K562 (cell line): ENCODE measurements around the gene ELAC1. TPM values are rescaled to one million over a fixed set of nuclear protein-coding genes. Genes with fewer than 3 reads are reported as not detected.

Source experiments
- ATAC-seq: fragments of 200-7000 bp; cut with Tn5 transposase; 3 replicates; pipeline ENCODE4 v1.9.1; 2020; ENCODE audit warnings: moderate library complexity
- BruUV-seq: library from RNA; stranded (reverse); fragments of 400-500 nt; replicated peaks from 2 replicates; lab custom pipeline; 2021; lab: Mats Ljungman, UMichigan
- CTCF ChIA-PET: fragments of 300-600 bp; formaldehyde crosslinking; extraction: SDS; loops from one replicate; lab custom pipeline; 2021; ENCODE audit warnings: low intra/inter-chr PET ratio; lab: Yijun Ruan, JAX
- POLR2A ChIA-PET: fragments of 300-600, 350-650 bp; sonication (Branson Sonifier 250); formaldehyde crosslinking; extraction: SDS; loops from one replicate; lab custom pipeline; 2021; ENCODE audit warnings: antibody characterized with exemption, inconsistent platforms; lab: Yijun Ruan, JAX
- DNase-seq, 4 experiments: peaks; one replicate each; pipeline versions ENCODE4 v3.0.0 to v3.0.0-alpha.2; 2011 to 2018; ENCODE audit warnings: low spot score in 3 of 4, mixed read lengths in 3 of 4; ENCODE audit errors: extremely low read depth in 1 of 4
- FAIRE-seq: peaks from 2 replicates; lab custom pipeline; 2011; peaks lifted over from hg19 to GRCh38; lab: Jason Lieb, UNC
- H2AFZ ChIP-seq: 2 replicates; pipeline ENCODE4 v1.6.0; 2011; ENCODE audit warnings: low read depth, low read length, control low read depth, inconsistent platforms
- H3K27ac ChIP-seq: fragments of 200-600 bp; 3 replicates; pipeline ENCODE4 v1.8.0; 2011; ENCODE audit warnings: low read depth, mild to moderate bottlenecking, control low read depth, inconsistent platforms, low read length, moderate library complexity, mixed read lengths; ENCODE audit errors: extremely low read depth
- H3K27me3 ChIP-seq, 2 experiments: fragments of 300-600 bp in 1 of 2; 2 replicates in 1 of 2; 3 replicates in 1 of 2; pipeline versions ENCODE4 v1.6.0 to v1.8.0; 2011; ENCODE audit warnings: inconsistent platforms in 2 of 2, low read length in 2 of 2, mild to moderate bottlenecking in 1 of 2, mixed read lengths in 1 of 2, moderate library complexity in 1 of 2; ENCODE audit not compliant: control insufficient read depth in 2 of 2, insufficient read depth in 2 of 2
- H3K36me3 ChIP-seq: fragments of 300-600 bp; 3 replicates; pipeline ENCODE4 v1.8.0; 2011; ENCODE audit warnings: mild to moderate bottlenecking, low read length, inconsistent platforms; ENCODE audit not compliant: control insufficient read depth, insufficient read depth
- H3K4me1 ChIP-seq, 2 experiments: fragments of 200-600 bp in 1 of 2; replicated peaks in 1 of 2; 2 replicates in 1 of 2; 3 replicates in 1 of 2; pipeline versions ENCODE4 v1.5.1 to v1.8.0; 2011; ENCODE audit warnings: inconsistent platforms in 2 of 2, low read length in 2 of 2, mild to moderate bottlenecking in 1 of 2, mixed read lengths in 1 of 2, moderate library complexity in 1 of 2; ENCODE audit not compliant: control insufficient read depth in 2 of 2, insufficient read depth in 2 of 2
- H3K4me2 ChIP-seq: 2 replicates; pipeline ENCODE4 v1.6.1; 2011; ENCODE audit warnings: low read length, control low read depth, inconsistent platforms, mixed read lengths; ENCODE audit not compliant: insufficient read depth
- H3K4me3 ChIP-seq: fragments of 200-600 bp; sonication (generic), shearing (Covaris generic); 2 replicates; pipeline ENCODE4 v1.5.1; 2016; ENCODE audit warnings: control low read depth, inconsistent platforms
- H3K79me2 ChIP-seq: fragments of 200-600 bp; 3 replicates; pipeline ENCODE4 v1.8.0; 2011; ENCODE audit warnings: low read length, inconsistent platforms; ENCODE audit not compliant: control insufficient read depth, insufficient read depth
- H3K9ac ChIP-seq, 2 experiments: 2 replicates each; pipeline versions ENCODE4 v1.6.0 to v1.6.1; 2011; ENCODE audit warnings: low read depth in 2 of 2, low read length in 2 of 2, control low read depth in 1 of 2, inconsistent platforms in 1 of 2, mild to moderate bottlenecking in 1 of 2, mixed read lengths in 1 of 2; ENCODE audit not compliant: insufficient read depth in 1 of 2
- H3K9me1 ChIP-seq: one replicate; pipeline ENCODE4 v1.6.0; 2011; ENCODE audit warnings: inconsistent platforms, mild to moderate bottlenecking, low read length, moderate library complexity; ENCODE audit not compliant: control insufficient read depth, insufficient read depth
- H3K9me3 ChIP-seq: replicated peaks from 2 replicates; pipeline ENCODE4 v1.5.1; 2011; ENCODE audit warnings: low read depth, low read length, inconsistent platforms; ENCODE audit not compliant: control insufficient read depth, insufficient read depth
- H4K20me1 ChIP-seq: replicated peaks from 2 replicates; pipeline ENCODE4 v1.6.1; 2011; ENCODE audit warnings: low read length, inconsistent platforms, mixed read lengths; ENCODE audit not compliant: control insufficient read depth, insufficient read depth
- CHD4 ChIP-seq: fragments of 200-600 bp; sonication (generic); IDR thresholded peaks from 3 replicates; pipeline ENCODE4 v1.6.1; 2012; ENCODE audit warnings: low read depth, mild to moderate bottlenecking, mixed read lengths, low read length, inconsistent platforms; ENCODE audit not compliant: insufficient read depth, insufficient replicate concordance, poor library complexity, severe bottlenecking
- EP400 ChIP-seq: fragments of 450-650 bp; IDR thresholded peaks from 2 replicates; pipeline ENCODE4 v1.6.1; 2017; ENCODE audit warnings: antibody characterized with exemption, mild to moderate bottlenecking, moderate library complexity
- HDAC6 ChIP-seq: IDR thresholded peaks from 2 replicates; pipeline ENCODE4 v1.6.1; 2012; ENCODE audit warnings: low read depth, mild to moderate bottlenecking, control low read depth, inconsistent platforms, low read length, moderate library complexity
- KDM2B ChIP-seq: fragments of 250-450 bp; sonication (Bioruptor Pico); IDR thresholded peaks from 2 replicates; pipeline ENCODE4 v1.8.0; 2021; ENCODE audit warnings: mild to moderate bottlenecking, moderate library complexity
- PCBP2 ChIP-seq: fragments of 200-400 bp; formaldehyde crosslinking; IDR thresholded peaks from 2 replicates; pipeline ENCODE4 v1.6.1; 2018; ENCODE audit warnings: low read length, low read depth, mild to moderate bottlenecking, moderate library complexity; ENCODE audit not compliant: poor library complexity, severe bottlenecking
- RBM14 ChIP-seq: fragments of 200-400 bp; formaldehyde crosslinking; IDR thresholded peaks from 2 replicates; pipeline ENCODE4 v1.6.1; 2018; ENCODE audit warnings: low read depth, mild to moderate bottlenecking, low read length, moderate library complexity, borderline replicate concordance; ENCODE audit not compliant: insufficient read depth
- SAFB ChIP-seq: fragments of 200-400 bp; formaldehyde crosslinking; IDR thresholded peaks from 2 replicates; pipeline ENCODE4 v1.6.1; 2017; ENCODE audit warnings: low read depth, low read length, borderline replicate concordance
- SOX6 ChIP-seq: fragments of 450-650 bp; IDR thresholded peaks from 2 replicates; pipeline ENCODE4 v1.6.1; 2014; ENCODE audit warnings: mild to moderate bottlenecking
- in situ Hi-C: fragments of 300-500 bp; cut with MboI; formaldehyde crosslinking; loops from 4 replicates; pipeline ENCODE4 v1.15.0; 2018; ENCODE audit warnings: inconsistent platforms, mixed read lengths
- intact Hi-C: fragments of 100-400 bp; cut with micrococcal nuclease; formaldehyde crosslinking; loops from 2 replicates; pipeline ENCODE4 v1.14.2; 2022
- polyA plus RNA-seq, 8 experiments: library from polyadenylated mRNA; depleted of rRNA in 4 of 8; stranded (reverse) in 5 of 8; unstranded in 3 of 8; fragments of >200 nt; fragmentation: Nextera tagmentation in 2 of 8; fragmentation: Illumina TruSeq in 1 of 8; extraction: Ambion mirVana in 2 of 8; extraction: Trizol in 1 of 8; gene quantifications; 2 replicates each; pipeline versions ENCODE4 v1.2.1 to v1.2.3, GENCODE V29; 2011 to 2014; ENCODE audit warnings: inconsistent platforms in 1 of 8, missing spikeins in 1 of 8
- total RNA-seq, 7 experiments: library from RNA; depleted of rRNA in 6 of 7; stranded (reverse); fragments of >200 nt in 6 of 7; fragmentation: Illumina TruSeq in 2 of 7; extraction: Trizol in 2 of 7; gene quantifications; 2 replicates each; pipeline versions ENCODE4 v1.2.1 to v1.2.3, GENCODE V29; 2011 to 2021; ENCODE audit warnings: low replicate concordance in 1 of 7

The ELAC1 gene
- total and polyA plus RNA-seq, 9 of the 15 experiments (the other 6 are each of a cell fraction or from before 2014, with no cell fraction given), result 3.7 to 7.7 (median 4.9) TPM

GRCh38 chr18:51009072-51009471 is 41.2 kb downstream of the ELAC1 start (continued):
- TF ChIP-seq HDAC6, result no peak

- TF ChIP-seq EP400 (no peak), SAFB (no peak), KDM2B (no peak), SOX6 (no peak), RBM14 (no peak), PCBP2 (no peak), CHD4 (no peak)
- ChIA-PET POLR2A (interaction anchor here (1.0 kb wide), 1 partner anchor 20 kb away, joined by 3 read pairs; the partner anchor contains the start of gene SMAD4), CTCF (no interaction called here)
- Histone ChIP-seq H3K27ac (no peak overlapping the region), H3K9me3 (no peaks in the 10 kb centered on the region), H3K4me1 (peaks cover 5 to 20% of the 10 kb centered on the region in 2 experiments; a peak in 3 of 5 replicates), H3K4me2 (no peak overlapping the region), H3K79me2 (no peaks in the 10 kb centered on the region), H3K9ac (no peak overlapping the region), H4K20me1 (no peaks in the 10 kb centered on the region), H2AFZ (no peak overlapping the region), H3K9me1 (no peaks in the 10 kb centered on the region), H3K4me3 (no peak overlapping the region), H3K27me3 (no peaks in the 10 kb centered on the region), H3K36me3 (no peaks in the 10 kb centered on the region)
- FAIRE-seq, result no peak
- in situ Hi-C loops (no loop called here), intact Hi-C loops (no loop called here)
- no peak for DNase-seq
- no peak for ATAC-seq
- no TSS peak for BruUV-seq
These were observed 42.4 kb downstream of the ELAC1 start for GRCh38 chr18:51010218-51010617.
